Measurements from ENCODE around the gene CGNL1.

DNA sequence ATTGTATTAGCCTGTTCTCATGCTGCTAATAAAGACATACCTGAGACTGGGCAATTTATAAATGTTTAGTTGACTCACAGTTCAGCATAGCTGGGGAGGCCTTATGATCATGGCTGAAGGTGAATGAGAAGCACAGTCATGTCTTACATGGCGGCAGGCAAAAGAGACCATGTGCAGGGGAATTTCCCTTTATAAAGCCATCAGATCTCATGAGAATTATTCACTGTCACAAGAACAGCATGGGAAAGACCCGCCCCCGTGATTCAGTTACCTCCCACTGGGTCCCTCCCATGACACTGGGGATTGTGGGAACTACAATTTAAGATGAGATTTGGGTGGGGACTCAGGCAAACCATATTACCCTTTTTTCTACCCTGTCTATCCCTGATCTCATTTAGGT, 163.9 kb downstream of the CGNL1 start:
- TF ChIP-seq POLR2A (IDR thresholded peaks at IDR 0.05) = no peak
- TF ChIP-seq, protein P1, sequence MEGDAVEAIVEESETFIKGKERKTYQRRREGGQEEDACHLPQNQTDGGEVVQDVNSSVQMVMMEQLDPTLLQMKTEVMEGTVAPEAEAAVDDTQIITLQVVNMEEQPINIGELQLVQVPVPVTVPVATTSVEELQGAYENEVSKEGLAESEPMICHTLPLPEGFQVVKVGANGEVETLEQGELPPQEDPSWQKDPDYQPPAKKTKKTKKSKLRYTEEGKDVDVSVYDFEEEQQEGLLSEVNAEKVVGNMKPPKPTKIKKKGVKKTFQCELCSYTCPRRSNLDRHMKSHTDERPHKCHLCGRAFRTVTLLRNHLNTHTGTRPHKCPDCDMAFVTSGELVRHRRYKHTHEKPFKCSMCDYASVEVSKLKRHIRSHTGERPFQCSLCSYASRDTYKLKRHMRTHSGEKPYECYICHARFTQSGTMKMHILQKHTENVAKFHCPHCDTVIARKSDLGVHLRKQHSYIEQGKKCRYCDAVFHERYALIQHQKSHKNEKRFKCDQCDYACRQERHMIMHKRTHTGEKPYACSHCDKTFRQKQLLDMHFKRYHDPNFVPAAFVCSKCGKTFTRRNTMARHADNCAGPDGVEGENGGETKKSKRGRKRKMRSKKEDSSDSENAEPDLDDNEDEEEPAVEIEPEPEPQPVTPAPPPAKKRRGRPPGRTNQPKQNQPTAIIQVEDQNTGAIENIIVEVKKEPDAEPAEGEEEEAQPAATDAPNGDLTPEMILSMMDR (IDR thresholded peaks at IDR 0.05) = no peak

All from lower leg skin (tissue), 3 donors.